ENCODE data around the gene MPPED1.

DNA sequence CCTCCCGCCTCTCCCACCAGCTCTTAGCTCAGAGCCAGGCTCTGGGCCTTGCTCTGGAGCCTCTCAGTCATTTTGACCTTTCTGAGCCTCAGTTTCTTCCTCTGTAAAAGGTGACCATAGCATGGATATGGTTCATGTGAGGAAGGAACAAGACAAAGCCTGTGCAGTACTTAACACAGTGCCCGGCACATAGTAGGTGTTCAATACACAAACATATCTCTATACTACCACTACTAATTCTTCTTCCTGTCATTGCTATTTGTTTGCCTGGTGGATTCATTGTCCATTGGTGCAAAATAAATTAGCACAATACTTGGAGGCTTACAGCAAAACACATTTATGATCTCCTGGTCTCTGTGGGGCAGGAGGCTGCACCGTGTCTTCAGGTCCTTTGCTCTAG, 21.6 kb upstream of the MPPED1 start:
- TF ChIP-seq POLR2A (IDR thresholded peaks at IDR 0.05), result no peak
- TF ChIP-seq, protein P1, sequence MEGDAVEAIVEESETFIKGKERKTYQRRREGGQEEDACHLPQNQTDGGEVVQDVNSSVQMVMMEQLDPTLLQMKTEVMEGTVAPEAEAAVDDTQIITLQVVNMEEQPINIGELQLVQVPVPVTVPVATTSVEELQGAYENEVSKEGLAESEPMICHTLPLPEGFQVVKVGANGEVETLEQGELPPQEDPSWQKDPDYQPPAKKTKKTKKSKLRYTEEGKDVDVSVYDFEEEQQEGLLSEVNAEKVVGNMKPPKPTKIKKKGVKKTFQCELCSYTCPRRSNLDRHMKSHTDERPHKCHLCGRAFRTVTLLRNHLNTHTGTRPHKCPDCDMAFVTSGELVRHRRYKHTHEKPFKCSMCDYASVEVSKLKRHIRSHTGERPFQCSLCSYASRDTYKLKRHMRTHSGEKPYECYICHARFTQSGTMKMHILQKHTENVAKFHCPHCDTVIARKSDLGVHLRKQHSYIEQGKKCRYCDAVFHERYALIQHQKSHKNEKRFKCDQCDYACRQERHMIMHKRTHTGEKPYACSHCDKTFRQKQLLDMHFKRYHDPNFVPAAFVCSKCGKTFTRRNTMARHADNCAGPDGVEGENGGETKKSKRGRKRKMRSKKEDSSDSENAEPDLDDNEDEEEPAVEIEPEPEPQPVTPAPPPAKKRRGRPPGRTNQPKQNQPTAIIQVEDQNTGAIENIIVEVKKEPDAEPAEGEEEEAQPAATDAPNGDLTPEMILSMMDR (IDR thresholded peaks at IDR 0.05), result no peak

Measured in body of pancreas (tissue), 4 donors.